Panc1 (cell line): ENCODE results near the gene PEAR1. TPM values are rescaled to one million over a fixed set of nuclear protein-coding genes. Genes with fewer than 3 reads are reported as not detected.

Source experiments
- ATAC-seq: fragments of 200-7000 bp; cut with Tn5 transposase; 2 replicates; pipeline ENCODE4 v1.9.1; 2020; ENCODE audit warnings: mild to moderate bottlenecking, moderate library complexity
- BruUV-seq: library from RNA; stranded (reverse); fragments of 400-500 nt; replicated peaks from 2 replicates; lab custom pipeline; 2021; lab: Mats Ljungman, UMichigan
- CTCF ChIA-PET: fragments of 300-600 bp; sonication (Branson Sonifier 250); formaldehyde crosslinking; loops from one replicate; lab custom pipeline; 2022; ENCODE audit warnings: antibody characterized with exemption; lab: Charles Lee
- POLR2A ChIA-PET: fragments of 300-600 bp; sonication (Branson Sonifier 250); formaldehyde crosslinking; loops from one replicate; lab custom pipeline; 2022; ENCODE audit warnings: antibody characterized with exemption; lab: Charles Lee
- DNase-seq: peaks from one replicate; pipeline ENCODE4 v3.0.0-alpha.2; 2010; ENCODE audit warnings: low read depth, low spot score
- H3K27ac ChIP-seq: 2 replicates; pipeline ENCODE4 v1.5.1; 2011; ENCODE audit warnings: mild to moderate bottlenecking, low read length, inconsistent platforms
- H3K27me3 ChIP-seq: fragments of 200-500 bp; sonication (Bioruptor generic); 2 replicates; pipeline ENCODE4 v1.6.0; 2014; ENCODE audit warnings: low read length, inconsistent platforms; ENCODE audit not compliant: control insufficient read depth, insufficient read depth
- H3K36me3 ChIP-seq: fragments of 200-500 bp; sonication (Bioruptor generic); 2 replicates; pipeline ENCODE4 v1.5.1; 2014; ENCODE audit warnings: inconsistent platforms, mild to moderate bottlenecking, low read length, moderate library complexity; ENCODE audit not compliant: control insufficient read depth, insufficient read depth
- H3K4me1 ChIP-seq: 2 replicates; pipeline ENCODE4 v1.5.1; 2011; ENCODE audit warnings: inconsistent platforms, mild to moderate bottlenecking, low read length, moderate library complexity; ENCODE audit not compliant: control insufficient read depth, insufficient read depth
- H3K4me3 ChIP-seq, 2 experiments: 2 replicates each; pipeline ENCODE4 v1.5.1; 2011 to 2012; ENCODE audit warnings: low read depth in 2 of 2, low read length in 2 of 2, mild to moderate bottlenecking in 2 of 2, inconsistent platforms in 1 of 2, moderate library complexity in 1 of 2
- H3K9me3 ChIP-seq: fragments of 200-500 bp; sonication (Bioruptor generic); 2 replicates; pipeline ENCODE4 v1.5.1; 2014; ENCODE audit warnings: low read depth, mild to moderate bottlenecking, inconsistent platforms, low read length, moderate library complexity; ENCODE audit not compliant: control insufficient read depth, insufficient read depth
- POLR2AphosphoS5 ChIP-seq: IDR thresholded peaks from 2 replicates; pipeline ENCODE4 v1.6.1; 2012; ENCODE audit warnings: mild to moderate bottlenecking, low read depth, low read length, moderate library complexity
- SIN3A ChIP-seq: IDR thresholded peaks from 2 replicates; pipeline ENCODE4 v1.6.1; 2012; ENCODE audit warnings: low read depth, mild to moderate bottlenecking, low read length, moderate library complexity, borderline replicate concordance; ENCODE audit not compliant: insufficient read depth
- TCF7L2 ChIP-seq: IDR thresholded peaks from 2 replicates; pipeline ENCODE4 v1.6.1; 2011; ENCODE audit warnings: mild to moderate bottlenecking, low read depth, low read length, inconsistent platforms
- in situ Hi-C: cut with HindIII; loops from 2 replicates; pipeline ENCODE4 v1.10.0; 2016; ENCODE audit warnings: low sequenced_read_pairs, low pct_unique_long_range_greater_than_20kb
- intact Hi-C: fragments of 100-400 bp; cut with micrococcal nuclease; formaldehyde crosslinking; loops from one replicate; pipeline ENCODE4 v1.10.0; 2022; ENCODE audit not compliant: unreplicated experiment
- total RNA-seq: library from RNA; stranded (reverse); gene quantifications from one replicate; pipeline ENCODE4 v1.2.1, GENCODE V29; 2021; ENCODE audit not compliant: unreplicated experiment
- TF ChIP-seq, protein P1 (sequence below), 2 experiments: IDR thresholded peaks; 2 replicates each; pipeline ENCODE4 v1.6.1; 2011 to 2012; ENCODE audit warnings: low read depth in 2 of 2, control low read depth in 1 of 2, low read length in 1 of 2, mild to moderate bottlenecking in 1 of 2, moderate library complexity in 1 of 2; ENCODE audit not compliant: insufficient read depth in 1 of 2
- TF ChIP-seq, protein P2 (sequence below): fragments of 450-650 bp; IDR thresholded peaks from 2 replicates; pipeline ENCODE4 v1.5.1; 2017; ENCODE audit warnings: mild to moderate bottlenecking

Gene PEAR1
- total RNA-seq, 1 experiment from 2014 or later: 16.1 TPM

DNA sequence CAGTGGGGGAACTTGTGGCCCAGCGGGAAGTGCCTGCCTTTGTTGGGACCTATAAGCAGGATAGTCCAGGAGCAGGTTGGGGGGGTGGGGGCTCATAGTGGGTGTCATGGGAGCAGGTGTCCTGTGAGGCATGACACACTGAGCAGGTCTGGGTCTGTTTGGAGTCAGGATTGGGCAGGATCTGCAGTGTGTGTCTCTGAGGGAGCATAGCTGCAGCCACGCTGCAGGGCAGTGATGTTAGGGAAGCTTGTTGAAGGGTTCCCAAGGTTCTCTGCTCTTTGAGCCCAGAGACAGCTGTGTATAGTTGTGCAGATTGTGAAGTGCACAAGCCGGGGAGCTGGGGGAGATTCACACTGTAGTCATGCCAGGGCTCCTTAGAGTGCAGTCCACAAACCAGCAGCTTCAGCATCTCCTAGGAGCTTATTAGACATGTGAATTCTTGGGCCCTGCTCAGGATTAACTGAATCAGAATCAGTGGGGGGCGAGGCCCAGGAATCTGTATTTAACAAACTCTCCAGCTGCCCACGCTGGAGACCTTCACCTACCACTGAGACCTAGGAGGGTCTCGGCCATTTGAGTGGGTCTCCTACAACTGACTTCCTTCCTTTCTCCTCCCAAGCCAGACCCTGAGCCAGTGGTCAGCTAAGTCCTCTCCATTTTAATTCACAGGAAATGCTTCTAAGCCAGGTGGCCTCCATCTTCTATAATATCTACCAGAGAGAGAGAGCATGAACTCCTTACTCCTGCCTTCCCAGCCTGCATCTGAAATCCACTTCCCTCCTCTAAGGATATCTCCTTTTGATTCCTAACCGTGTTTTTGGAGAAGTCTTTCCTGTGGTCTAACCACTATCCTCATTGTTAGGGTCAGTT, 45.7 kb upstream of the PEAR1 start:
- ChIA-PET CTCF (interaction anchor here (1.4 kb wide), 1 partner anchor 12 kb away, joined by 3 read pairs; no protein-coding TSS in a partner anchor), POLR2A (no interaction called here)
- Histone ChIP-seq H3K9me3 (no peaks in the 10 kb centered on the region), H3K27ac (no peak overlapping the region), H3K36me3 (no peaks in the 10 kb centered on the region), H3K27me3 (no peaks in the 10 kb centered on the region), H3K4me1 (no peaks in the 10 kb centered on the region), H3K4me3 (no peak overlapping the region)
- in situ Hi-C loops: no loop called here
- 0 out of 2 replicates have a peak, but pooled peaks have one; percentile 28 for ATAC-seq
- DNase-seq: no peak
- TF ChIP-seq POLR2AphosphoS5 (no peak), SIN3A (no peak), TCF7L2 (no peak)
- TF ChIP-seq, protein P1, sequence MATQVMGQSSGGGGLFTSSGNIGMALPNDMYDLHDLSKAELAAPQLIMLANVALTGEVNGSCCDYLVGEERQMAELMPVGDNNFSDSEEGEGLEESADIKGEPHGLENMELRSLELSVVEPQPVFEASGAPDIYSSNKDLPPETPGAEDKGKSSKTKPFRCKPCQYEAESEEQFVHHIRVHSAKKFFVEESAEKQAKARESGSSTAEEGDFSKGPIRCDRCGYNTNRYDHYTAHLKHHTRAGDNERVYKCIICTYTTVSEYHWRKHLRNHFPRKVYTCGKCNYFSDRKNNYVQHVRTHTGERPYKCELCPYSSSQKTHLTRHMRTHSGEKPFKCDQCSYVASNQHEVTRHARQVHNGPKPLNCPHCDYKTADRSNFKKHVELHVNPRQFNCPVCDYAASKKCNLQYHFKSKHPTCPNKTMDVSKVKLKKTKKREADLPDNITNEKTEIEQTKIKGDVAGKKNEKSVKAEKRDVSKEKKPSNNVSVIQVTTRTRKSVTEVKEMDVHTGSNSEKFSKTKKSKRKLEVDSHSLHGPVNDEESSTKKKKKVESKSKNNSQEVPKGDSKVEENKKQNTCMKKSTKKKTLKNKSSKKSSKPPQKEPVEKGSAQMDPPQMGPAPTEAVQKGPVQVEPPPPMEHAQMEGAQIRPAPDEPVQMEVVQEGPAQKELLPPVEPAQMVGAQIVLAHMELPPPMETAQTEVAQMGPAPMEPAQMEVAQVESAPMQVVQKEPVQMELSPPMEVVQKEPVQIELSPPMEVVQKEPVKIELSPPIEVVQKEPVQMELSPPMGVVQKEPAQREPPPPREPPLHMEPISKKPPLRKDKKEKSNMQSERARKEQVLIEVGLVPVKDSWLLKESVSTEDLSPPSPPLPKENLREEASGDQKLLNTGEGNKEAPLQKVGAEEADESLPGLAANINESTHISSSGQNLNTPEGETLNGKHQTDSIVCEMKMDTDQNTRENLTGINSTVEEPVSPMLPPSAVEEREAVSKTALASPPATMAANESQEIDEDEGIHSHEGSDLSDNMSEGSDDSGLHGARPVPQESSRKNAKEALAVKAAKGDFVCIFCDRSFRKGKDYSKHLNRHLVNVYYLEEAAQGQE (IDR thresholded peaks at IDR 0.05; ENCODE audit: insufficient read depth in 1 of 2, low read depth in 2 of 2, low read length in 1 of 2): no peak
- TF ChIP-seq, protein P2, sequence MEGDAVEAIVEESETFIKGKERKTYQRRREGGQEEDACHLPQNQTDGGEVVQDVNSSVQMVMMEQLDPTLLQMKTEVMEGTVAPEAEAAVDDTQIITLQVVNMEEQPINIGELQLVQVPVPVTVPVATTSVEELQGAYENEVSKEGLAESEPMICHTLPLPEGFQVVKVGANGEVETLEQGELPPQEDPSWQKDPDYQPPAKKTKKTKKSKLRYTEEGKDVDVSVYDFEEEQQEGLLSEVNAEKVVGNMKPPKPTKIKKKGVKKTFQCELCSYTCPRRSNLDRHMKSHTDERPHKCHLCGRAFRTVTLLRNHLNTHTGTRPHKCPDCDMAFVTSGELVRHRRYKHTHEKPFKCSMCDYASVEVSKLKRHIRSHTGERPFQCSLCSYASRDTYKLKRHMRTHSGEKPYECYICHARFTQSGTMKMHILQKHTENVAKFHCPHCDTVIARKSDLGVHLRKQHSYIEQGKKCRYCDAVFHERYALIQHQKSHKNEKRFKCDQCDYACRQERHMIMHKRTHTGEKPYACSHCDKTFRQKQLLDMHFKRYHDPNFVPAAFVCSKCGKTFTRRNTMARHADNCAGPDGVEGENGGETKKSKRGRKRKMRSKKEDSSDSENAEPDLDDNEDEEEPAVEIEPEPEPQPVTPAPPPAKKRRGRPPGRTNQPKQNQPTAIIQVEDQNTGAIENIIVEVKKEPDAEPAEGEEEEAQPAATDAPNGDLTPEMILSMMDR: no peak
- no TSS peak for BruUV-seq
- intact Hi-C loops: no loop called here

DNA sequence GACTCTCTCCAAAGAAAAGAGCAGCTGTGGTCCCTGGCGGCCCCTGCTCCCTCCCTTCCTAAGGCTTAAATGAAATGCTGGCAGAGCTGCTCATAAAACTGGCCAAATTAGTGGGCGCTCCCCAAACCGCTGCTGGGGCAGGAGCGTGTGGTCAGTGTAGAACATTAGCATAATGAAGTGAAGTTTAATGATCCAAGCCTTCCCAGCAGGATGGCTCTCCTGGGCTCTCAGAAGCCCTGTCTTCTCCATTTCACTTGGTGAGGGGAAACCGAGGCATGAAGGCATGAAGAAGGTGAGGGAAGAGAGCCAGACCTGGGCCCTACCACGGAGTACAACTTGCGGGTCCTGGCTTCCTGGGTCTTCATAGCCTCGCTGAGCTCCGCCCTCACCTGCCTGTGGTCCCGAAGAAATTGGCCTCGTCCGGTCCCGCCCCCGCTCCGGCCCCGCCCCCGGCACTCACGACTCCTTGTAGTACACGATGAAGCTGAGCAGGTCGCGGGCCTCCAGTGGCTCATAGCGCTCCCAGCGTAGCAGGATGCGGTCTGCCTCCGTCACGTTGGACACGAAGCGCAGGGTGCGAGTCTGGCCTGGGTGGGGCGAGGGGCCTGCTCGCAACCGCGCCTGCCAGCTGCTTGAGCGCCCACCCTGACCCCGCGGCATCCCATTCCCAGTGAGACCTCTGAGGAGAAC, 44.9 kb upstream of the PEAR1 start:
- no peaks in the 10 kb centered on the region for H3K27me3 ChIP-seq
- no peaks in the 10 kb centered on the region for H3K36me3 ChIP-seq
- in situ Hi-C loops: no loop called here
- ChIA-PET CTCF (interaction anchor here (1.4 kb wide), 1 partner anchor 11 kb away, joined by 3 read pairs; no protein-coding TSS in a partner anchor), POLR2A (no interaction called here)
- no peak overlapping the region for H3K4me3 ChIP-seq
- no peak overlapping the region for H3K27ac ChIP-seq
- no TSS peak for BruUV-seq
- no peak for DNase-seq
- no peaks in the 10 kb centered on the region for H3K9me3 ChIP-seq
- no peaks in the 10 kb centered on the region for H3K4me1 ChIP-seq
- intact Hi-C loops: no loop called here
- no peak for ATAC-seq
- TF ChIP-seq, protein P1 (IDR thresholded peaks at IDR 0.05; ENCODE audit: insufficient read depth in 1 of 2, low read depth in 2 of 2, low read length in 1 of 2): no peak
- no peak for TF ChIP-seq SIN3A
